Vagina (tissue), 2 donors: Measurements from ENCODE around the gene UPB1. TPM values are rescaled to one million over a fixed set of nuclear protein-coding genes. Genes with fewer than 3 reads are reported as not detected.

ENCODE experiments used
- DNase-seq, 2 donors: peaks; one replicate each; pipeline ENCODE4 v3.0.0-alpha.2; 2017; ENCODE audit errors: extremely low spot score in 2 of 2
- H3K27ac ChIP-seq: fragments of 200-600 bp; sonication (generic); one replicate; pipeline ENCODE4 v1.5.1; 2019
- H3K27me3 ChIP-seq: fragments of 200-600 bp; sonication (generic); one replicate; pipeline ENCODE4 v1.5.1; 2019
- H3K36me3 ChIP-seq, 2 donors: fragments of 200-600 bp; sonication (generic); one replicate each; pipeline ENCODE4 v1.5.1; 2017 to 2019
- H3K4me1 ChIP-seq: fragments of 200-600 bp; sonication (generic); one replicate; pipeline ENCODE4 v1.5.1; 2019
- H3K4me3 ChIP-seq, 2 donors: fragments of 200-600 bp; sonication (generic); 1 replicate in 1 of 2; 2 replicates in 1 of 2; pipeline ENCODE4 v1.5.1; 2016 to 2019
- H3K9me3 ChIP-seq: fragments of 200-600 bp; sonication (generic); one replicate; pipeline ENCODE4 v1.5.1; 2019
- CTCF ChIP-seq, 3 experiments: fragments of 450-650 bp in 2 of 3; fragments of 200-600 bp in 1 of 3; sonication (generic) in 1 of 3; IDR thresholded peaks; one replicate each; pipeline ENCODE4 v1.5.1; 2017 to 2019; ENCODE audit warnings: antibody characterized with exemption in 3 of 3, mild to moderate bottlenecking in 2 of 3, moderate library complexity in 2 of 3
- POLR2A ChIP-seq, 2 donors: fragments of 450-650 bp; IDR thresholded peaks; one replicate each; pipeline ENCODE4 v1.6.1; 2017; ENCODE audit warnings: antibody characterized with exemption in 2 of 2, mild to moderate bottlenecking in 2 of 2, moderate library complexity in 2 of 2
- POLR2AphosphoS5 ChIP-seq, 2 donors: sonication (generic); formaldehyde crosslinking; IDR thresholded peaks; one replicate each; pipeline ENCODE4 v1.9.0; 2017; ENCODE audit warnings: antibody characterized with exemption in 2 of 2, mild to moderate bottlenecking in 2 of 2, low read depth in 1 of 2; ENCODE audit not compliant: insufficient read depth in 1 of 2
- intact Hi-C: fragments of 100-400 bp; cut with DNase I; formaldehyde crosslinking; loops from one replicate; pipeline ENCODE4 v1.15.1; 2023
- total RNA-seq: library from RNA; depleted of rRNA; stranded (reverse); fragments of >200 nt; gene quantifications from one replicate; pipeline ENCODE4 v1.2.3, GENCODE V29; 2016

The UPB1 gene
- total RNA-seq, 1 donor from 2014 or later, result not detected

DNA sequence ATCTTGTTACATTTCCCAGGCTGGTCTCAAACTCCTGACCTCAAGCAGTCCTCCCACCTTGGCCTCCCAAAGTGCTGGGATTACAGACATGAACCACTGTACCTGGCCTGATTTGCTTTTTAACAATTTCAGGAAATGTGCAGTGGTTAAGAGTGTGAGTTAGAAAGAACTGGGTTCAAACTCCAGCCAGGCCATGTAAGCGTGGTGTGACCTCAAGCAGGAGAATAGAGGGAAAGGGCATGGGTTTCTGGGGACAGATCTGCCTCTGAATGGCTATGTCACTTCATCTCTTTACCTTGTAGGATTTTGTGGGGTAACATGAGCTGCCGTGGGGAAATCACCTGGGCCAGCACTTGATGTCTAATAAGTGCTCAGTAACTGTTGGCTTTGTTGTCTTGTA, 69.9 kb downstream of the UPB1 start:
- intact Hi-C loops, result no loop called here
- Histone ChIP-seq H3K4me1 (peaks cover 48% of the 10 kb centered on the region), H3K36me3 (peaks cover 0 to 34% of the 10 kb centered on the region in 2 donors), H3K9me3 (no peaks in the 10 kb centered on the region), H3K4me3 (no peak overlapping the region), H3K27me3 (no peaks in the 10 kb centered on the region), H3K27ac (no peak overlapping the region)
- DNase-seq, result no peak
- TF ChIP-seq POLR2A (IDR thresholded peaks at IDR 0.05) (no peak), CTCF (IDR thresholded peaks at IDR 0.05) (no peak), POLR2AphosphoS5 (IDR thresholded peaks at IDR 0.05; ENCODE audit: insufficient read depth in 1 of 2, low read depth in 1 of 2) (no peak)

GRCh38 chr22:24566899-24567511, 71.9 kb downstream of the UPB1 start:
- H3K4me3 ChIP-seq, result no peak overlapping the region
- peaks cover 0 to 36% of the 10 kb centered on the region in 2 donors for H3K36me3 ChIP-seq
- peaks cover 48% of the 10 kb centered on the region for H3K4me1 ChIP-seq
- TF ChIP-seq POLR2AphosphoS5 (IDR thresholded peaks at IDR 0.05; ENCODE audit: insufficient read depth in 1 of 2, low read depth in 1 of 2), result no peak
- TF ChIP-seq POLR2A (IDR thresholded peaks at IDR 0.05), result no peak
- TF ChIP-seq CTCF (IDR thresholded peaks at IDR 0.05), result no peak
- no peaks in the 10 kb centered on the region for H3K9me3 ChIP-seq
- intact Hi-C loops, result no loop called here
- H3K27me3 ChIP-seq, result no peaks in the 10 kb centered on the region
- DNase-seq, result no peak
- H3K27ac ChIP-seq, result no peak overlapping the region

DNA sequence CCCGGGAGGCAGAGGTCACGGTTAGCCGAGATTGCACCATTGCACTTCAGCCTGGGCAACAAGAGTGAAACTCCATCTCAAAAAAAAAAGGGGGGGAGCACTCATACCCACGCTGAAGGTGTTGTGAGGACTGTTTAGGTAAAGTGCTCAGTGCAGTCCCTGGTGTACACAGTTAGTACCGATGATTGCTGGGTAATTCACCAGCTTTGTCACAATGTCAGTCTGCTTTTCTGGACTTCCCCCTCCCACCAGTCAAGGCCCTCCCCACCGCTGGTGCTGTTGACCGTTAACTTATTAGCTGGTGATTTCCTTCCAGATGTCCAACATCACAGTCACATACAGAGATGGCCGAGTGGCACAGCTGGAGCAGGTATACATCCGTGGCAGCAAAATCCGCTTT, 72.5 kb downstream of the UPB1 start:
- no peak overlapping the region for H3K27ac ChIP-seq
- no peaks in the 10 kb centered on the region for H3K27me3 ChIP-seq
- no peaks in the 10 kb centered on the region for H3K9me3 ChIP-seq
- intact Hi-C loops, result no loop called here
- H3K4me3 ChIP-seq, result no peak overlapping the region
- TF ChIP-seq POLR2AphosphoS5 (IDR thresholded peaks at IDR 0.05; ENCODE audit: insufficient read depth in 1 of 2, low read depth in 1 of 2) (no peak), POLR2A (IDR thresholded peaks at IDR 0.05) (no peak), CTCF (IDR thresholded peaks at IDR 0.05) (no peak)
- H3K4me1 ChIP-seq, result peaks cover 42% of the 10 kb centered on the region
- H3K36me3 ChIP-seq, result peaks cover 0 to 41% of the 10 kb centered on the region in 2 donors
- DNase-seq, result no peak

DNA sequence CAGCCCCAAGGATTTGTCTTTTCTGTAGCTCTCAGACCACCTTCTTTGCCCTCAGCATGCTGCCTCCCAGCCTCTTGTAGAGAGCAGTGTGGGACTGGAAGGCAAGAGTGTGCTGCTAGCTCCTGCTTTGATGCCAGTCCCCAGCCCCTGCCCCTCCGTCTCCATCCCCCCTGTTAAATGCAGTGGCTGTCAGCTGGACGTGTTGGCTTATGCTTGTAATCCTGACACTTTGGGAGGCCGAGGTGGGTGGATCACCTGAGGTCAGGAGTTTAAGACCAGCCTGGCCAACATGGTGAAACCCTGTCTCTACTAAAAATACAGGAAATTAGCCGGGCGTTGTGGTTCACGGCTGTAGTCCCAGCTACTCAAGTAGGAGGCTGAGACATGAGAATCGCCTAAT, 76.1 kb downstream of the UPB1 start:
- Histone ChIP-seq H3K36me3 (peaks cover 0 to 60% of the 10 kb centered on the region in 2 donors), H3K4me3 (no peak overlapping the region), H3K27ac (no peak overlapping the region), H3K27me3 (no peaks in the 10 kb centered on the region), H3K4me1 (peaks cover 9% of the 10 kb centered on the region), H3K9me3 (no peaks in the 10 kb centered on the region)
- DNase-seq, result no peak
- TF ChIP-seq POLR2AphosphoS5 (IDR thresholded peaks at IDR 0.05; ENCODE audit: insufficient read depth in 1 of 2, low read depth in 1 of 2), result no peak
- no peak for TF ChIP-seq POLR2A (IDR thresholded peaks at IDR 0.05)
- TF ChIP-seq CTCF (IDR thresholded peaks at IDR 0.05), result no peak
- intact Hi-C loops, result no loop called here

- no peak for DNase-seq
- intact Hi-C loops, result no loop called here
- Histone ChIP-seq H3K4me1 (peaks cover 31% of the 10 kb centered on the region), H3K27me3 (no peaks in the 10 kb centered on the region), H3K36me3 (peaks cover 0 to 28% of the 10 kb centered on the region in 2 donors), H3K4me3 (no peak overlapping the region), H3K27ac (no peak overlapping the region), H3K9me3 (no peaks in the 10 kb centered on the region)
- no peak for TF ChIP-seq CTCF (IDR thresholded peaks at IDR 0.05)
- TF ChIP-seq POLR2AphosphoS5 (IDR thresholded peaks at IDR 0.05; ENCODE audit: insufficient read depth in 1 of 2, low read depth in 1 of 2), result no peak
- no peak for TF ChIP-seq POLR2A (IDR thresholded peaks at IDR 0.05)
These were observed 81.6 kb downstream of the UPB1 start for GRCh38 chr22:24576778-24577177.
